ENCODE measurements around the gene ACTL7A.

Gene ACTL7A

DNA sequence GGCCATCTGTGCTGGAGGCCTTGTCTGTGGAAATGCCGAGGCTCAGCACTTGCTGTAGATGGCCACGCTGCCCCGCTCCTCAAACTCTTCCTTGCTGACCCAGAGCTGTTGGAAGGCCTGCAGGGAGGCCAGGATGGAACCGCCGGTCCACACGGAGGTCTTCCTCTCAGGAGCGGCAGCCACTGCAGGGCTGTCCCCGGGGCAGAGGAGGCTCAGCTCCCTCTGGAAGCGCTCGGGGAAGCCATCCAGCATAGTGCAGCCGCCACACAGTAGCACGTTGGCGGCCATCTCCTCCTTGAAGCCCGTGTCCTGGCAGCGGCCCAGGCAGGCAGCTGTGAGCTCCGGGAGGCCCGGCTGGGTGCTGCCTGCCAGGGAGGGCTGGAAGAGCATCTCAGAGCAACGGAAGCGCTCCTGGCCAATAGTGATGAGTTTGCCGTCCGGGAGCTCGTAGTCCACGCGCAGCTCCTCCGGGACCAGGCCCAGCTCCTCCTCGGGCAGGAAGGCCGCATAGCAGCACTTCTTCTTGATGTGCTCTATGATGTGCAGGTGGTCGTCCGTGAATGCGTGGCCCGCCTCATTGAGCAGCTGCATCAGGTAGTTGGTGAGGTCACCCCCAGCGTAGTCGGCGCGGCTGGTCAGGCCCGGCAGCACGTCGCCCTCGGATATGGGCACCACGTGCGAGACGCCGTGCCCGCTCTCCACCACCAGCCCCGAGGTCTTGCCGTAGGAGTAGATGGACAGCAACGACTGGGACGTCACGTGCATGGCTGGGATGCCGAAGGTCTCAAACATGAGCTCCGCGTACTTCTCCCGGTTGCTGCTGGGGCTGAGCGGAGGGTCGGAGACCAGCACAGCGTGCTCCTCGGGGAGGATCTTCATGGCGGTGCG is 7.2 kb upstream of the ACTL7A start:
- H3K4me3 ChIP-seq (ENCODE audit: low read depth, low read length, poor library complexity, severe bottlenecking) = no peak overlapping the region
- no peaks in the 10 kb centered on the region for H3K9me2 ChIP-seq (ENCODE audit: low read depth, low read length)
- H3K27ac ChIP-seq (ENCODE audit: low read depth, low read length, poor library complexity, severe bottlenecking) = no peak overlapping the region
- no peak overlapping the region for H3K9ac ChIP-seq (ENCODE audit: low read length)
- no peaks in the 10 kb centered on the region for H3K36me3 ChIP-seq (ENCODE audit: insufficient read depth, low read length)
- H3K9me3 ChIP-seq (ENCODE audit: low read length) = no peaks in the 10 kb centered on the region
- H3K79me2 ChIP-seq (ENCODE audit: insufficient read depth, low read length) = no peaks in the 10 kb centered on the region
- no peaks in the 10 kb centered on the region for H3K27me3 ChIP-seq (ENCODE audit: insufficient read depth, low read length)
- TF ChIP-seq CTCF (IDR thresholded peaks at IDR 0.05; ENCODE audit: low read length) = no peak
- no peak for TF ChIP-seq EZH2 (IDR thresholded peaks at IDR 0.05; ENCODE audit: borderline replicate concordance, low read length)
- no peaks in the 10 kb centered on the region for H4K20me1 ChIP-seq (ENCODE audit: insufficient read depth, low read length)
- no peak overlapping the region for H3K4me2 ChIP-seq (ENCODE audit: low read length)
- no peak overlapping the region for H2AFZ ChIP-seq (ENCODE audit: low read length)
- H3F3A ChIP-seq (ENCODE audit: insufficient read depth, low read length) = no peaks in the 10 kb centered on the region
- no peaks in the 10 kb centered on the region for H3K4me1 ChIP-seq (ENCODE audit: insufficient read depth, low read length, severe bottlenecking)

DNA sequence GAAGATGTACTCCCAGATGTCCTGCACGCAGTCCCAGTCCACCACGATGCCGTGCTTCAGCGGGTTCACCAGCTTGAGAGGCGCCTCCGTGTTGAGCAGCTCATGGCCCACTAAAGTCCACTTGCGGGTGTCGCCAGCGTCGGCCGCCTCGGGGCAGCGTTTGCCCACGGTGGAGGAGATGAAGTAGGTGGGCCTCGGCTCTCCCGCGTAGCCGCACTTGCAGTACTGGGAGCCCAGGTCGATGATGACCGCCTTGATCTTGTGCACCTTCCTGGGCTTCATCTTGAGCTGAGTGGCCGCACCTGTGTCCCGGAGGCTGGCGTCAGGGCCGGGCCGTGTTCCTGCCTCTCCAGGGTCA is 6.6 kb upstream of the ACTL7A start:
- Histone ChIP-seq H3K27ac (ENCODE audit: low read depth, low read length, poor library complexity, severe bottlenecking) (no peak overlapping the region), H3K4me2 (ENCODE audit: low read length) (no peak overlapping the region), H3K9me3 (ENCODE audit: low read length) (no peaks in the 10 kb centered on the region), H2AFZ (ENCODE audit: low read length) (no peak overlapping the region), H3K4me1 (ENCODE audit: insufficient read depth, low read length, severe bottlenecking) (no peaks in the 10 kb centered on the region), H3K79me2 (ENCODE audit: insufficient read depth, low read length) (no peaks in the 10 kb centered on the region), H3K36me3 (ENCODE audit: insufficient read depth, low read length) (no peaks in the 10 kb centered on the region), H3K4me3 (ENCODE audit: low read depth, low read length, poor library complexity, severe bottlenecking) (no peak overlapping the region), H3F3A (ENCODE audit: insufficient read depth, low read length) (no peaks in the 10 kb centered on the region), H3K9me2 (ENCODE audit: low read depth, low read length) (no peaks in the 10 kb centered on the region), H3K27me3 (ENCODE audit: insufficient read depth, low read length) (no peaks in the 10 kb centered on the region), H3K9ac (ENCODE audit: low read length) (no peak overlapping the region), H4K20me1 (ENCODE audit: insufficient read depth, low read length) (no peaks in the 10 kb centered on the region)
- TF ChIP-seq EZH2 (IDR thresholded peaks at IDR 0.05; ENCODE audit: borderline replicate concordance, low read length) = no peak
- TF ChIP-seq CTCF (IDR thresholded peaks at IDR 0.05; ENCODE audit: low read length) = no peak

DNA sequence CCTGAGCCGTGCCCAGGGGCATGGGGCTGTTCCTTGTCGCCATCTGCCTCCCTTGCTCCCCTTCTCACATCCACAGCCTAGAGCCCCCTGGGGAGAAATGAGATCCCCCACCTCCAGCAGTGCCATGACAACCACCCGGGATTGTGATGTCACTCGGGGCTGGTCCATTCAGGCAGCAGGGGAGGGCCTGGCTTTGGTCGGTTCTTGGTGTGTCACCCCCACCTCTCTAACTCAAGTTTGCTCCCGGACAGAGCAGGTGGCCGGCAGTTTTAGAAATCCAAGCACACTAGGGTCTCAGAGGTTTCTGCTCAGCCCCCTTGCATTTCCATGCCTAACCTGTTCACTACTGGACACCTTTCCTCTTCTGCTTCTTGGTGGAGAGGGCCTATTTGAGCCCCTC is 6.2 kb upstream of the ACTL7A start, which contains the start of gene ACTL7B:
Gene ACTL7B (minus strand): TSS at position 99 of the 400 bp plus-strand sequence. CDS start 56 bp downstream, at position 43.
- no peak within 1 kb of the TSS for H2AFZ ChIP-seq (ENCODE audit: low read length)
- H3K79me2 ChIP-seq (ENCODE audit: insufficient read depth, low read length) = no peaks in the 10 kb centered on the region
- no peaks in the 10 kb centered on the region for H3K4me1 ChIP-seq (ENCODE audit: insufficient read depth, low read length, severe bottlenecking)
- H3K9ac ChIP-seq (ENCODE audit: low read length) = no peak within 1 kb of the TSS
- H3F3A ChIP-seq (ENCODE audit: insufficient read depth, low read length) = no peaks in the 10 kb centered on the region
- H3K4me2 ChIP-seq (ENCODE audit: low read length) = no peak within 1 kb of the TSS
- H3K9me2 ChIP-seq (ENCODE audit: low read depth, low read length) = no peaks in the 10 kb centered on the region
- H3K4me3 ChIP-seq (ENCODE audit: low read depth, low read length, poor library complexity, severe bottlenecking) = no peak within 1 kb of the TSS
- no peaks in the 10 kb centered on the region for H3K27me3 ChIP-seq (ENCODE audit: insufficient read depth, low read length)
- TF ChIP-seq CTCF (IDR thresholded peaks at IDR 0.05; ENCODE audit: low read length) (no peak), EZH2 (IDR thresholded peaks at IDR 0.05; ENCODE audit: borderline replicate concordance, low read length) (no peak)
- no peaks in the 10 kb centered on the region for H3K9me3 ChIP-seq (ENCODE audit: low read length)
- no peaks in the 10 kb centered on the region for H3K36me3 ChIP-seq (ENCODE audit: insufficient read depth, low read length)
- H4K20me1 ChIP-seq (ENCODE audit: insufficient read depth, low read length) = no peaks in the 10 kb centered on the region
- no peak within 1 kb of the TSS for H3K27ac ChIP-seq (ENCODE audit: low read depth, low read length, poor library complexity, severe bottlenecking)
